HepG2 (cell line): ENCODE results near the gene PAQR5. TPM values are rescaled to one million over a fixed set of nuclear protein-coding genes. Genes with fewer than 3 reads are reported as not detected.

Experiments used
- BRF2 ChIP-seq: sonication (generic); formaldehyde crosslinking; IDR thresholded peaks from 2 replicates; pipeline ENCODE4 v1.8.1; 2022; ENCODE audit warnings: mild to moderate bottlenecking, missing genetic modification reagents
- DPF2 ChIP-seq: sonication (generic); formaldehyde crosslinking; IDR thresholded peaks from 2 replicates; pipeline ENCODE4 v1.4.0; 2020; ENCODE audit warnings: mild to moderate bottlenecking, low read depth, missing genetic modification reagents, borderline replicate concordance
- ETV5 ChIP-seq: IDR thresholded peaks from 2 replicates; pipeline ENCODE4 v1.6.1; 2018; ENCODE audit warnings: missing biosample characterization, missing genetic modification reagents, inconsistent platforms, borderline replicate concordance
- HMGA1 ChIP-seq: sonication (generic); formaldehyde crosslinking; conservative IDR thresholded peaks from 2 replicates; pipeline ENCODE4 v1.4.0; 2020; ENCODE audit warnings: missing genetic modification reagents
- MTERF4 ChIP-seq: sonication (generic); formaldehyde crosslinking; IDR thresholded peaks from 2 replicates; pipeline ENCODE4 v1.8.0; 2023; ENCODE audit warnings: mild to moderate bottlenecking, missing genetic modification reagents
- NKX3-1 ChIP-seq: sonication (generic); formaldehyde crosslinking; IDR thresholded peaks from 2 replicates; pipeline ENCODE4 v1.5.0; 2020; ENCODE audit warnings: missing genetic modification reagents
- PHF21A ChIP-seq: sonication (generic); formaldehyde crosslinking; IDR thresholded peaks from 2 replicates; pipeline ENCODE4 v1.5.0; 2020; ENCODE audit warnings: mild to moderate bottlenecking, missing genetic modification reagents
- SNRNP70 ChIP-seq: fragments of 200-400 bp; formaldehyde crosslinking; IDR thresholded peaks from 2 replicates; pipeline ENCODE4 v1.6.1; 2017; ENCODE audit warnings: mild to moderate bottlenecking, low read depth, low read length, moderate library complexity
- STAT6 ChIP-seq: sonication (generic); formaldehyde crosslinking; IDR thresholded peaks from 2 replicates; pipeline ENCODE4 v1.4.0; 2020; ENCODE audit warnings: missing genetic modification reagents, mild to moderate bottlenecking, borderline replicate concordance
- ZNF20 ChIP-seq: sonication (generic); formaldehyde crosslinking; IDR thresholded peaks from 2 replicates; pipeline ENCODE4 v1.4.0; 2020; ENCODE audit warnings: mild to moderate bottlenecking, moderate library complexity, missing genetic modification reagents
- ZNF710 ChIP-seq: sonication (generic); formaldehyde crosslinking; IDR thresholded peaks from 2 replicates; pipeline ENCODE4 v1.5.0; 2020; ENCODE audit warnings: mild to moderate bottlenecking, missing genetic modification reagents, borderline replicate concordance
- ZNF720 ChIP-seq: sonication (generic); formaldehyde crosslinking; IDR thresholded peaks from 2 replicates; pipeline ENCODE4 v1.4.0; 2020; ENCODE audit warnings: missing genetic modification reagents
- polyA plus RNA-seq, 8 experiments: library from polyadenylated mRNA; depleted of rRNA in 3 of 8; stranded (reverse) in 7 of 8; unstranded in 1 of 8; fragments of >200 nt; fragmentation: Illumina TruSeq in 4 of 8; extraction: Trizol in 4 of 8; gene quantifications; 2 replicates each; pipeline versions ENCODE4 v1.2.1 to v1.2.3, GENCODE V29; 2011 to 2016; ENCODE audit warnings: low read depth in 4 of 8, missing spikeins in 1 of 8, mixed read lengths in 1 of 8; ENCODE audit not compliant: insufficient read depth in 1 of 8
- total RNA-seq, 5 experiments: library from RNA; depleted of rRNA; stranded (reverse); fragments of >200 nt; fragmentation: Illumina TruSeq; extraction: Trizol; gene quantifications; 2 replicates each; pipeline ENCODE4 v1.2.3, GENCODE V29; 2016; ENCODE audit warnings: low read depth in 1 of 5
- TF ChIP-seq, protein P1 (sequence below): sonication (generic); formaldehyde crosslinking; IDR thresholded peaks from 2 replicates; pipeline ENCODE4 v1.8.0; 2022; ENCODE audit warnings: missing genetic modification reagents, mild to moderate bottlenecking, borderline replicate concordance
- TF ChIP-seq, protein P2 (sequence below): sonication (generic); formaldehyde crosslinking; conservative IDR thresholded peaks from 2 replicates; pipeline ENCODE4 v1.8.1; 2023; ENCODE audit warnings: missing genetic modification reagents

Gene PAQR5
- total and polyA plus RNA-seq, 2 of the 13 experiments (the other 11 are each of a cell fraction or from before 2014, with no cell fraction given): 0.53 to 1.3 TPM

GRCh38 chr15:69315402-69316110, 16.8 kb downstream of the PAQR5 start (continued):
- TF ChIP-seq HMGA1 (no peak), ZNF710 (CRISPR knock-in tag) (no peak), STAT6 (CRISPR knock-in tag) (no peak), PHF21A (no peak), ETV5 (CRISPR knock-in tag) (no peak), MTERF4 (no peak), SNRNP70 (no peak), NKX3-1 (no peak), DPF2 (CRISPR knock-in tag) (no peak), ZNF720 (CRISPR knock-in tag) (no peak), ZNF20 (no peak), BRF2 (CRISPR knock-in tag) (no peak)
- TF ChIP-seq, protein P1, sequence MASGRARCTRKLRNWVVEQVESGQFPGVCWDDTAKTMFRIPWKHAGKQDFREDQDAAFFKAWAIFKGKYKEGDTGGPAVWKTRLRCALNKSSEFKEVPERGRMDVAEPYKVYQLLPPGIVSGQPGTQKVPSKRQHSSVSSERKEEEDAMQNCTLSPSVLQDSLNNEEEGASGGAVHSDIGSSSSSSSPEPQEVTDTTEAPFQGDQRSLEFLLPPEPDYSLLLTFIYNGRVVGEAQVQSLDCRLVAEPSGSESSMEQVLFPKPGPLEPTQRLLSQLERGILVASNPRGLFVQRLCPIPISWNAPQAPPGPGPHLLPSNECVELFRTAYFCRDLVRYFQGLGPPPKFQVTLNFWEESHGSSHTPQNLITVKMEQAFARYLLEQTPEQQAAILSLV (CRISPR knock-in tag): no peak
- TF ChIP-seq, protein P2, sequence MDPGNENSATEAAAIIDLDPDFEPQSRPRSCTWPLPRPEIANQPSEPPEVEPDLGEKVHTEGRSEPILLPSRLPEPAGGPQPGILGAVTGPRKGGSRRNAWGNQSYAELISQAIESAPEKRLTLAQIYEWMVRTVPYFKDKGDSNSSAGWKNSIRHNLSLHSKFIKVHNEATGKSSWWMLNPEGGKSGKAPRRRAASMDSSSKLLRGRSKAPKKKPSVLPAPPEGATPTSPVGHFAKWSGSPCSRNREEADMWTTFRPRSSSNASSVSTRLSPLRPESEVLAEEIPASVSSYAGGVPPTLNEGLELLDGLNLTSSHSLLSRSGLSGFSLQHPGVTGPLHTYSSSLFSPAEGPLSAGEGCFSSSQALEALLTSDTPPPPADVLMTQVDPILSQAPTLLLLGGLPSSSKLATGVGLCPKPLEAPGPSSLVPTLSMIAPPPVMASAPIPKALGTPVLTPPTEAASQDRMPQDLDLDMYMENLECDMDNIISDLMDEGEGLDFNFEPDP (CRISPR knock-in tag): no peak
- TF ChIP-seq, all 625 proteins: peak for 0
